DND-41 (cell line): ENCODE results near the gene FRAT1.

Experiments used
- CTCF ChIP-seq: IDR thresholded peaks from 2 replicates; pipeline ENCODE4 v1.5.1; 2012; ENCODE audit warnings: borderline replicate concordance, low read length, moderate library complexity, mild to moderate bottlenecking; ENCODE audit not compliant: poor library complexity, severe bottlenecking; ENCODE audit errors: extremely low read depth
- EZH2 ChIP-seq: IDR thresholded peaks from 3 replicates; pipeline ENCODE4 v1.6.1; 2012; ENCODE audit warnings: borderline replicate concordance, low read depth, mild to moderate bottlenecking, moderate library complexity, low read length, inconsistent platforms; ENCODE audit not compliant: severe bottlenecking

- no peak for TF ChIP-seq CTCF
- no peak for TF ChIP-seq EZH2
Observed at GRCh38 chr10:97292862-97293198, 26.2 kb upstream of the FRAT1 start.
